A673 (cell line): Measurements from ENCODE around the gene MGA.

Source experiments
- CTCF ChIP-seq: fragments of 300-800, 200-600 bp; sonication (generic); conservative IDR thresholded peaks from 2 replicates; pipeline ENCODE4 v1.5.1; 2017; ENCODE audit warnings: low read depth, mild to moderate bottlenecking, antibody characterized with exemption, low read length, moderate library complexity, mixed read lengths
- EZH2 ChIP-seq: fragments of 200-600 bp; sonication (generic); IDR thresholded peaks from 2 replicates; pipeline ENCODE4 v1.6.1; 2017; ENCODE audit warnings: borderline replicate concordance, low read depth, mild to moderate bottlenecking, mixed read lengths, antibody characterized with exemption, low read length; ENCODE audit not compliant: poor library complexity, severe bottlenecking

GRCh38 chr15:41817781-41818180 is 157.6 kb downstream of the MGA start:
- no peak for TF ChIP-seq CTCF
- TF ChIP-seq EZH2, result no peak
